Panc1 (cell line): Measurements from ENCODE around the gene DYNLL2. TPM values are rescaled to one million over a fixed set of nuclear protein-coding genes. Genes with fewer than 3 reads are reported as not detected.

Experiments
- ATAC-seq: fragments of 200-7000 bp; cut with Tn5 transposase; 2 replicates; pipeline ENCODE4 v1.9.1; 2020; ENCODE audit warnings: mild to moderate bottlenecking, moderate library complexity
- BruUV-seq: library from RNA; stranded (reverse); fragments of 400-500 nt; replicated peaks from 2 replicates; lab custom pipeline; 2021; lab: Mats Ljungman, UMichigan
- CTCF ChIA-PET: fragments of 300-600 bp; sonication (Branson Sonifier 250); formaldehyde crosslinking; loops from one replicate; lab custom pipeline; 2022; ENCODE audit warnings: antibody characterized with exemption; lab: Charles Lee
- POLR2A ChIA-PET: fragments of 300-600 bp; sonication (Branson Sonifier 250); formaldehyde crosslinking; loops from one replicate; lab custom pipeline; 2022; ENCODE audit warnings: antibody characterized with exemption; lab: Charles Lee
- DNase-seq: peaks from one replicate; pipeline ENCODE4 v3.0.0-alpha.2; 2010; ENCODE audit warnings: low read depth, low spot score
- H3K27ac ChIP-seq: 2 replicates; pipeline ENCODE4 v1.5.1; 2011; ENCODE audit warnings: mild to moderate bottlenecking, low read length, inconsistent platforms
- H3K27me3 ChIP-seq: fragments of 200-500 bp; sonication (Bioruptor generic); 2 replicates; pipeline ENCODE4 v1.6.0; 2014; ENCODE audit warnings: low read length, inconsistent platforms; ENCODE audit not compliant: control insufficient read depth, insufficient read depth
- H3K36me3 ChIP-seq: fragments of 200-500 bp; sonication (Bioruptor generic); 2 replicates; pipeline ENCODE4 v1.5.1; 2014; ENCODE audit warnings: inconsistent platforms, mild to moderate bottlenecking, low read length, moderate library complexity; ENCODE audit not compliant: control insufficient read depth, insufficient read depth
- H3K4me1 ChIP-seq: 2 replicates; pipeline ENCODE4 v1.5.1; 2011; ENCODE audit warnings: inconsistent platforms, mild to moderate bottlenecking, low read length, moderate library complexity; ENCODE audit not compliant: control insufficient read depth, insufficient read depth
- H3K4me3 ChIP-seq, 2 experiments: 2 replicates each; pipeline ENCODE4 v1.5.1; 2011 to 2012; ENCODE audit warnings: low read depth in 2 of 2, low read length in 2 of 2, mild to moderate bottlenecking in 2 of 2, inconsistent platforms in 1 of 2, moderate library complexity in 1 of 2
- H3K9me3 ChIP-seq: fragments of 200-500 bp; sonication (Bioruptor generic); 2 replicates; pipeline ENCODE4 v1.5.1; 2014; ENCODE audit warnings: low read depth, mild to moderate bottlenecking, inconsistent platforms, low read length, moderate library complexity; ENCODE audit not compliant: control insufficient read depth, insufficient read depth
- POLR2AphosphoS5 ChIP-seq: IDR thresholded peaks from 2 replicates; pipeline ENCODE4 v1.6.1; 2012; ENCODE audit warnings: mild to moderate bottlenecking, low read depth, low read length, moderate library complexity
- SIN3A ChIP-seq: IDR thresholded peaks from 2 replicates; pipeline ENCODE4 v1.6.1; 2012; ENCODE audit warnings: low read depth, mild to moderate bottlenecking, low read length, moderate library complexity, borderline replicate concordance; ENCODE audit not compliant: insufficient read depth
- TCF7L2 ChIP-seq: IDR thresholded peaks from 2 replicates; pipeline ENCODE4 v1.6.1; 2011; ENCODE audit warnings: mild to moderate bottlenecking, low read depth, low read length, inconsistent platforms
- in situ Hi-C: cut with HindIII; loops from 2 replicates; pipeline ENCODE4 v1.10.0; 2016; ENCODE audit warnings: low sequenced_read_pairs, low pct_unique_long_range_greater_than_20kb
- intact Hi-C: fragments of 100-400 bp; cut with micrococcal nuclease; formaldehyde crosslinking; loops from one replicate; pipeline ENCODE4 v1.10.0; 2022; ENCODE audit not compliant: unreplicated experiment
- total RNA-seq: library from RNA; stranded (reverse); gene quantifications from one replicate; pipeline ENCODE4 v1.2.1, GENCODE V29; 2021; ENCODE audit not compliant: unreplicated experiment
- TF ChIP-seq, protein P1 (sequence below): fragments of 450-650 bp; IDR thresholded peaks from 2 replicates; pipeline ENCODE4 v1.5.1; 2017; ENCODE audit warnings: mild to moderate bottlenecking
- TF ChIP-seq, protein P2 (sequence below), 2 experiments: IDR thresholded peaks; 2 replicates each; pipeline ENCODE4 v1.6.1; 2011 to 2012; ENCODE audit warnings: low read depth in 2 of 2, control low read depth in 1 of 2, low read length in 1 of 2, mild to moderate bottlenecking in 1 of 2, moderate library complexity in 1 of 2; ENCODE audit not compliant: insufficient read depth in 1 of 2

The DYNLL2 gene
- total RNA-seq, 1 experiment from 2014 or later: 19.8 TPM

DNA sequence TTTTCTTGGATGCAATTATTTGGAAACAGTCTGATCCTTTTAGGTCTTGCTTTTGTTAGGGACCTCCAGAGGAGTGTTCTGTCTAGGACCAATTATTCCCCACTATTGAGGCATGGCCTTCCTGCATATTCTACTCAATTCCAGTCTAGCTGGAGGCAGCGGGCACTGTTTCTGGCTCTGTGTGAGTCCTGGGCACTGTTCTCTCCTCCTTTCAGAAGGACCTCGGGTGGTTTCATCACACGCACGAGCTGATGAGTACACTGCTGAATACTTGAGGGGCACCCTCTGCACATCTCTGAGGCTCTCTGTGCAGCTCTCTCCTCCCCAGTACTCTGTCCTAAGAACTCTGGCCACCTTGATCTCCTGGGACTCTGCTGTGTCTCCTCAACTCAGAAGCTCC is 30.7 kb downstream of the DYNLL2 start:
- intact Hi-C loops: loop anchor here (2.0 to 10.0 kb wide), 3 partner anchors 107 to 519 kb away; partner anchors contain the start of gene SRSF1
- peak; percentile 39 for ATAC-seq

DNA sequence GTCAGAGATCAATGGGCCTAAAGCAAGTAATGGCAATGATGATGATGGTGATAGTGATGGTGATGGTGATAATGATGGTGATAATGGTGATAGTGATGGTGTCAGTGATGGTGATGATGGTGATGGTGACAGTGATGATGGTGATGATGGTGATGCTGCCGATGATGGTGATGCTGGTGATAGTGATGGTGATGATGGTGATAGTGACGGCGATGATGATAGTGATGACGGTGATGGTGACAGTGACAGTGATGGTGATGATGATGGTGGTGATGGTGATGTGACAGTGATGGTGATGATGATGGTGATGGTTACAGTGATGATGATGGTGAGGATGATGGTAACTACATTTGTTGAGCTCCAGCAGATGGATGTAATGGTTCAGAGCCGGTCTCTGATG is 34.2 kb downstream of the DYNLL2 start:
- intact Hi-C loops: loop anchor here (10.0 kb wide), 1 partner anchor 523 kb away; no protein-coding TSS in a partner anchor
- BruUV-seq: no TSS peak

More for the DNA sequence above, 30.7 kb downstream of the DYNLL2 start:
- ChIA-PET CTCF (interaction anchor here (1.0 kb wide), 1 partner anchor 254 kb away, joined by 6 read pairs; no protein-coding TSS in a partner anchor), POLR2A (interaction anchor here (0.5 to 1.5 kb wide), 4 partner anchors 50 to 112 kb away, joined by 3 to 6 read pairs (median 4); partner anchors contain the start of gene SRSF1)
- Histone ChIP-seq H3K36me3 (no peaks in the 10 kb centered on the region), H3K27ac (no peak overlapping the region), H3K4me3 (no peak overlapping the region), H3K27me3 (peaks cover 1% of the 10 kb centered on the region; the same call in 1 of the 2 replicates), H3K4me1 (no peaks in the 10 kb centered on the region), H3K9me3 (no peaks in the 10 kb centered on the region)
- TF ChIP-seq TCF7L2: no peak
- TF ChIP-seq, protein P1, sequence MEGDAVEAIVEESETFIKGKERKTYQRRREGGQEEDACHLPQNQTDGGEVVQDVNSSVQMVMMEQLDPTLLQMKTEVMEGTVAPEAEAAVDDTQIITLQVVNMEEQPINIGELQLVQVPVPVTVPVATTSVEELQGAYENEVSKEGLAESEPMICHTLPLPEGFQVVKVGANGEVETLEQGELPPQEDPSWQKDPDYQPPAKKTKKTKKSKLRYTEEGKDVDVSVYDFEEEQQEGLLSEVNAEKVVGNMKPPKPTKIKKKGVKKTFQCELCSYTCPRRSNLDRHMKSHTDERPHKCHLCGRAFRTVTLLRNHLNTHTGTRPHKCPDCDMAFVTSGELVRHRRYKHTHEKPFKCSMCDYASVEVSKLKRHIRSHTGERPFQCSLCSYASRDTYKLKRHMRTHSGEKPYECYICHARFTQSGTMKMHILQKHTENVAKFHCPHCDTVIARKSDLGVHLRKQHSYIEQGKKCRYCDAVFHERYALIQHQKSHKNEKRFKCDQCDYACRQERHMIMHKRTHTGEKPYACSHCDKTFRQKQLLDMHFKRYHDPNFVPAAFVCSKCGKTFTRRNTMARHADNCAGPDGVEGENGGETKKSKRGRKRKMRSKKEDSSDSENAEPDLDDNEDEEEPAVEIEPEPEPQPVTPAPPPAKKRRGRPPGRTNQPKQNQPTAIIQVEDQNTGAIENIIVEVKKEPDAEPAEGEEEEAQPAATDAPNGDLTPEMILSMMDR: no peak
- in situ Hi-C loops: no loop called here
- no peak for DNase-seq
- no TSS peak for BruUV-seq

DNA sequence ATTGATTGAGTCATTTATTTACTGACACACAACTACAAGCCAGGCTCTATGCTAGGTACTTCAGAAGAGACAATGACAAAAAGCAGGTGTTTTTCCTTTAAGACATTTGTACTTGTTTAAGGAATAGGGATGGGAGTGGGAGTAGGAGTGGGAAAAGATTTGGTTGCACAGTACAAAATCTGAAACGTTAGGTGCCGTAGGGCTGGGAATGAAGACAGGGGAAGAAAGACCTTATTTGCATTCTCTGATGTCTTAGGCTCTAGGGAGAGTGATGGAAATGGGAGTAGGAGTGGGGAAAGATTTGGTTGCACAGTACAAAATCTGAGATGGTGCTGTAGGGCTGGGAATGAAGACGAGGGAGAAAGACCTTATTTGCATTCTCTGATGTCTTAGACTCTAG is 36.3 kb downstream of the DYNLL2 start:
- CTCF ChIA-PET: no interaction called here
- no peak for ATAC-seq
- no peaks in the 10 kb centered on the region for H3K36me3 ChIP-seq
- POLR2A ChIA-PET: no interaction called here
- no peak overlapping the region for H3K27ac ChIP-seq
- peaks cover 9% of the 10 kb centered on the region for H3K27me3 ChIP-seq
- no peaks in the 10 kb centered on the region for H3K9me3 ChIP-seq
- H3K4me3 ChIP-seq: no peak overlapping the region
- H3K4me1 ChIP-seq: no peaks in the 10 kb centered on the region
- no TSS peak for BruUV-seq
- in situ Hi-C loops: no loop called here
- DNase-seq: no peak
- TF ChIP-seq POLR2AphosphoS5 (no peak), TCF7L2 (no peak), SIN3A (no peak)
- TF ChIP-seq, protein P1: no peak
- TF ChIP-seq, protein P2, sequence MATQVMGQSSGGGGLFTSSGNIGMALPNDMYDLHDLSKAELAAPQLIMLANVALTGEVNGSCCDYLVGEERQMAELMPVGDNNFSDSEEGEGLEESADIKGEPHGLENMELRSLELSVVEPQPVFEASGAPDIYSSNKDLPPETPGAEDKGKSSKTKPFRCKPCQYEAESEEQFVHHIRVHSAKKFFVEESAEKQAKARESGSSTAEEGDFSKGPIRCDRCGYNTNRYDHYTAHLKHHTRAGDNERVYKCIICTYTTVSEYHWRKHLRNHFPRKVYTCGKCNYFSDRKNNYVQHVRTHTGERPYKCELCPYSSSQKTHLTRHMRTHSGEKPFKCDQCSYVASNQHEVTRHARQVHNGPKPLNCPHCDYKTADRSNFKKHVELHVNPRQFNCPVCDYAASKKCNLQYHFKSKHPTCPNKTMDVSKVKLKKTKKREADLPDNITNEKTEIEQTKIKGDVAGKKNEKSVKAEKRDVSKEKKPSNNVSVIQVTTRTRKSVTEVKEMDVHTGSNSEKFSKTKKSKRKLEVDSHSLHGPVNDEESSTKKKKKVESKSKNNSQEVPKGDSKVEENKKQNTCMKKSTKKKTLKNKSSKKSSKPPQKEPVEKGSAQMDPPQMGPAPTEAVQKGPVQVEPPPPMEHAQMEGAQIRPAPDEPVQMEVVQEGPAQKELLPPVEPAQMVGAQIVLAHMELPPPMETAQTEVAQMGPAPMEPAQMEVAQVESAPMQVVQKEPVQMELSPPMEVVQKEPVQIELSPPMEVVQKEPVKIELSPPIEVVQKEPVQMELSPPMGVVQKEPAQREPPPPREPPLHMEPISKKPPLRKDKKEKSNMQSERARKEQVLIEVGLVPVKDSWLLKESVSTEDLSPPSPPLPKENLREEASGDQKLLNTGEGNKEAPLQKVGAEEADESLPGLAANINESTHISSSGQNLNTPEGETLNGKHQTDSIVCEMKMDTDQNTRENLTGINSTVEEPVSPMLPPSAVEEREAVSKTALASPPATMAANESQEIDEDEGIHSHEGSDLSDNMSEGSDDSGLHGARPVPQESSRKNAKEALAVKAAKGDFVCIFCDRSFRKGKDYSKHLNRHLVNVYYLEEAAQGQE (IDR thresholded peaks at IDR 0.05; ENCODE audit: insufficient read depth in 1 of 2, low read depth in 2 of 2, low read length in 1 of 2): no peak
- intact Hi-C loops: loop anchor here (10.0 kb wide), 1 partner anchor 525 kb away; no protein-coding TSS in a partner anchor

More for the DNA sequence above, 34.2 kb downstream of the DYNLL2 start:
- H3K4me3 ChIP-seq: no peak overlapping the region
- CTCF ChIA-PET: no interaction called here
- in situ Hi-C loops: no loop called here
- no peaks in the 10 kb centered on the region for H3K9me3 ChIP-seq
- H3K27ac ChIP-seq: no peak overlapping the region
- H3K4me1 ChIP-seq: no peaks in the 10 kb centered on the region
- no peak for DNase-seq
- POLR2A ChIA-PET: no interaction called here
- H3K27me3 ChIP-seq: peaks cover 9% of the 10 kb centered on the region; the same call in 1 of the 2 replicates
- TF ChIP-seq, protein P1: no peak
- no peak for ATAC-seq
- H3K36me3 ChIP-seq: no peaks in the 10 kb centered on the region
